Suppressor macrophage (primary cell): Measurements from ENCODE around the gene CEP41.

Experiments used
- DNase-seq, 4 experiments: peaks; one replicate each; pipeline ENCODE4 v3.0.0-alpha.2; 2020 to 2022

Gene CEP41

GRCh38 chr7:130346941-130347340, 93.9 kb downstream of the CEP41 start:
- no peak for DNase-seq

- DNase-seq = no peak
Measured at GRCh38 chr7:130346177-130346905, 94.5 kb downstream of the CEP41 start.

GRCh38 chr7:130345725-130346124, 95.1 kb downstream of the CEP41 start:
- no peak for DNase-seq

GRCh38 chr7:130345136-130345535, 95.7 kb downstream of the CEP41 start:
- DNase-seq = no peak

GRCh38 chr7:130344271-130344866, 96.4 kb downstream of the CEP41 start, which contains the start of gene CPA5:
TSS of gene CPA5 (plus strand) at chr7:130344816. CDS start at chr7:130346486, 1,670 bp downstream.
- no peak for DNase-seq
